Breast epithelium (tissue), 4 donors: ENCODE data around the gene ADAM23. TPM values are rescaled to one million over a fixed set of nuclear protein-coding genes. Genes with fewer than 3 reads are reported as not detected.

Experiments used
- DNase-seq, 2 donors: peaks; one replicate each; pipeline ENCODE4 v3.0.0-alpha.2; 2019; ENCODE audit warnings: low spot score in 2 of 2
- H3K27ac ChIP-seq, 2 donors: fragments of 200-600 bp; sonication (generic) in 1 of 2; one replicate each; pipeline ENCODE4 v1.5.1; 2016 to 2019; ENCODE audit warnings: mild to moderate bottlenecking in 1 of 2
- H3K27me3 ChIP-seq, 2 donors: fragments of 200-600 bp; sonication (generic) in 1 of 2; one replicate each; pipeline versions ENCODE4 v1.5.1 to v1.6.0; 2017 to 2019; ENCODE audit warnings: control low read depth in 1 of 2, mild to moderate bottlenecking in 1 of 2
- H3K36me3 ChIP-seq: fragments of 200-600 bp; one replicate; pipeline ENCODE4 v1.5.1; 2019
- H3K4me1 ChIP-seq, 2 donors: fragments of 200-600 bp; sonication (generic); one replicate each; pipeline ENCODE4 v1.5.1; 2016 to 2019; ENCODE audit warnings: control low read depth in 1 of 2
- H3K4me3 ChIP-seq, 3 donors: fragments of 200-600 bp; sonication (generic); 1 replicate in 2 of 3; 2 replicates in 1 of 3; pipeline ENCODE4 v1.5.1; 2016 to 2019; ENCODE audit warnings: mild to moderate bottlenecking in 3 of 3, moderate library complexity in 2 of 3
- H3K9me3 ChIP-seq, 2 donors: fragments of 200-600 bp; sonication (generic) in 1 of 2; one replicate each; pipeline ENCODE4 v1.5.1; 2016 to 2019; ENCODE audit warnings: control low read depth in 1 of 2
- CTCF ChIP-seq, 3 donors: fragments of 450-650 bp; IDR thresholded peaks; one replicate each; pipeline ENCODE4 v1.5.1; 2016 to 2017; ENCODE audit warnings: antibody characterized with exemption in 3 of 3, mild to moderate bottlenecking in 3 of 3, moderate library complexity in 3 of 3
- POLR2A ChIP-seq: fragments of 450-650 bp; IDR thresholded peaks from one replicate; pipeline ENCODE4 v1.6.1; 2016; ENCODE audit warnings: antibody characterized with exemption, mild to moderate bottlenecking, moderate library complexity
- POLR2AphosphoS5 ChIP-seq, 3 donors: sonication (generic); formaldehyde crosslinking; IDR thresholded peaks; one replicate each; pipeline ENCODE4 v1.6.1; 2017; ENCODE audit warnings: antibody characterized with exemption in 3 of 3
- intact Hi-C: fragments of 100-400 bp; cut with DNase I; formaldehyde crosslinking; loops from one replicate; pipeline ENCODE4 v1.15.1; 2023; ENCODE audit warnings: low total_unique reads
- total RNA-seq, 3 donors: library from RNA; depleted of rRNA; stranded (reverse); fragments of >200 nt; gene quantifications; one replicate each; pipeline ENCODE4 v1.1.0, GENCODE V29; 2016

Gene ADAM23
- total RNA-seq, 3 donors from 2014 or later, result 0.48 to 2.5 (median 0.66) TPM

DNA sequence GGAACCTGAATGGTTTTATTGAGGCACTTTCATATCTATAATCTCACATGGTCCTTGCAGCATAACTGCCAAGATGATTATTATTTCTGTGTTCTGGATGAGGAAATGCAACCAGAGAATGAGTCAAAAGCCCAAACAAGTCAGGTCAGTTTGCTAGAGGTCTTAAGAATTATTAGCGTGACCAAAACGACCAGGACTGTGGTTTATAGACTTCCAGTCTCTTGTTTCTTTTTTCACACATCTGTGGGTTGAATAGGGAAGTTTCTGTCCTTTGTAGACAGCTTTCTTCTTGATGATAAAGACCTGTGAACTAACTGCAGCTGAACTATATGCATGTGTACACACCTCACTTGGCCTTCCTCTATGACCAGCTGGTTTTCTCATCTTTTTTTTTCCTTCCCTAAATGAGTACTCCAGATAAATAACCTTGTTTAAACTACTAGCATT, 13.9 kb downstream of the ADAM23 start:
- no peak overlapping the region for H3K4me3 ChIP-seq
- intact Hi-C loops, result no loop called here
- no peak overlapping the region for H3K27ac ChIP-seq
- H3K36me3 ChIP-seq, result no peaks in the 10 kb centered on the region
- H3K27me3 ChIP-seq, result no peaks in the 10 kb centered on the region
- H3K4me1 ChIP-seq, result no peaks in the 10 kb centered on the region
- no peak for TF ChIP-seq POLR2AphosphoS5 (IDR thresholded peaks at IDR 0.05)
- TF ChIP-seq POLR2A, result no peak
- no peak for TF ChIP-seq CTCF (IDR thresholded peaks at IDR 0.05)
- H3K9me3 ChIP-seq, result no peaks in the 10 kb centered on the region
- no peak for DNase-seq

DNA sequence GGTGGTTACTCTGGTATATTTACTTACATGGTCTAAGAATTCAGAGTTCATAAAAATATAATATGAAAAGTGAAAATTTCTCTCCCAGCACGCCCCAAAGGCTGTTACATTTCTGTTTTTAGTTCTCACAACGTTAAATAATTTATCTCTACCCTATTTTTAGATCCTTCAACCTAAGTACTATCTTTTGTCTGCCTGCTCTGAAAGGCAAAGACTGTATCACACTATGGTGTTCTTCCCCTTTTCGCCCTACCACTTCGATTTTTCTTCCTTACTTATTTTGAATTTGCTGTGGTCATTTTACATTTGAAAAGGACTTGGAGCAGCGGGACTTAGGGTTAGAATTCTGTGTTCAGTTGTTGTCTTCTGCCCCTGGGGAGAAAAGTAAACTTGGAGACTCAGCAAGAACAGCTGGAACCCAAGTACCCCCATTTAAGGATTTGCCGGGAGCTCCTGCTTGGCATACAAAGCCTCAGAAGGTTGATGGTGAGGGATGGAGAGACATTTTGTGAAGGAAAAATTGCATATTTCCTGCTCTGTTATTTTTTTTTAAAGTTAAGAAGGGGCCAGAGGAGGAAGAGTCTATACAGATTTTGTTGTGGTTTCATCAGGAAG, 19.0 kb downstream of the ADAM23 start:
- H3K4me1 ChIP-seq, result no peaks in the 10 kb centered on the region
- no peaks in the 10 kb centered on the region for H3K36me3 ChIP-seq
- intact Hi-C loops, result no loop called here
- DNase-seq, result no peak
- H3K27me3 ChIP-seq, result no peaks in the 10 kb centered on the region
- TF ChIP-seq CTCF (IDR thresholded peaks at IDR 0.05), result no peak
- no peak for TF ChIP-seq POLR2AphosphoS5 (IDR thresholded peaks at IDR 0.05)
- no peak for TF ChIP-seq POLR2A
- no peak overlapping the region for H3K4me3 ChIP-seq
- no peaks in the 10 kb centered on the region for H3K9me3 ChIP-seq
- H3K27ac ChIP-seq, result no peak overlapping the region

DNA sequence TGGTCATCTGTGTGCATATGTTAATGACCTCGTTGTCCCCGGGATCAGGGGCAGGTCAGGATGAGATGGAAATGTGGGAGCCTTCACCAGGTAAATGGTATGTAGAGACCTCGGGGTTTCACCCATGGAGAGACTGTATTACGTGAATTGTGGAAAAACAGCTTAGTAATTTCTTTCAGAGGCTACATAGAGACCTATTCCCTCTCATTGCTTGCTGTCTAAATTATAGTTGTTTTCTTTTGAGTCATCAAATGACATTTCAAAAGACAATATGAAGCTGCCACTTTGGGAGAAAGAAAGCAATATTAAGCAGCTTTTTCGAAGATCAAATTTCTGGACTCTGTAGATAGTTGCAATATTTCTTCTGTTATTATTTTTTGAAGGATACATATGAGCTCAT, 20.4 kb downstream of the ADAM23 start:
- intact Hi-C loops, result no loop called here
- no peak for DNase-seq
- Histone ChIP-seq H3K9me3 (no peaks in the 10 kb centered on the region), H3K4me1 (no peaks in the 10 kb centered on the region), H3K36me3 (no peaks in the 10 kb centered on the region), H3K27me3 (no peaks in the 10 kb centered on the region), H3K4me3 (no peak overlapping the region), H3K27ac (no peak overlapping the region)
- TF ChIP-seq POLR2AphosphoS5 (IDR thresholded peaks at IDR 0.05) (no peak), POLR2A (no peak), CTCF (IDR thresholded peaks at IDR 0.05) (no peak)

DNA sequence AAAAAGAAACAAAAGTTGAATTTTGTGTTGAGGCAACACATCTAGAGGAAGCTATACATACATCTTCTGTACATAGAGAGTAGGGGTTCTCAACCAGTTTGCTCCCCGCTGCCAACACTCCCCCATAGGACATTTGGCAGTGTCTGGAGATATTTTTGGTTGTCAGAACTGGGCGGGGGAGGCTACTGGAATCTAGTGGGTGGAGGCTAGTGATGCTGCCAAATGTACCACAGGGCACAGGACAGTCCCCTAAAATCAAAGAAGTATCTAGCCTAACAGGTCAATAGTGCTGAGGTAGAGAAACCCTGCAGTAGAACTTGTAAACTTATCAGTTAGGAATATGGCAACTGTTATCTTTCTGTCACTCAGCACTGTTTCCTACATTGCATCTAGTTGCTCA, 21.3 kb downstream of the ADAM23 start:
- no peaks in the 10 kb centered on the region for H3K27me3 ChIP-seq

More for the DNA sequence above, 21.3 kb downstream of the ADAM23 start:
- Histone ChIP-seq H3K4me1 (no peaks in the 10 kb centered on the region), H3K36me3 (no peaks in the 10 kb centered on the region), H3K9me3 (no peaks in the 10 kb centered on the region), H3K4me3 (no peak overlapping the region), H3K27ac (no peak overlapping the region)
- TF ChIP-seq CTCF (IDR thresholded peaks at IDR 0.05) (no peak), POLR2AphosphoS5 (IDR thresholded peaks at IDR 0.05) (no peak), POLR2A (no peak)
- DNase-seq, result no peak
- intact Hi-C loops, result no loop called here
